ENCODE results near the gene FKBP14. TPM values are rescaled to one million over a fixed set of nuclear protein-coding genes. Genes with fewer than 3 reads are reported as not detected.
A peak's percentile ranks its signal among the peaks of the same experiment; 100 is the strongest.
"Not testable (repeated sequence)": the region's sequence is repeated elsewhere in the genome, so short reads cannot be mapped to it uniquely, and the experiment has no call there.

FKBP14 gene
- 22.6 TPM for total RNA-seq

- peak; percentile 98 for DNase-seq (ENCODE audit: low spot score)
These were observed at the start of gene FKBP14 for GRCh38 chr7:30026229-30027064. Gene FKBP14, minus strand, starts transcription at chr7:30026702. Its CDS starts 194 bp downstream, at chr7:30026508.

GRCh38 chr7:30074422-30075030 lies 48.0 kb upstream of the FKBP14 start:
- no peak for DNase-seq (ENCODE audit: low spot score)

DNA sequence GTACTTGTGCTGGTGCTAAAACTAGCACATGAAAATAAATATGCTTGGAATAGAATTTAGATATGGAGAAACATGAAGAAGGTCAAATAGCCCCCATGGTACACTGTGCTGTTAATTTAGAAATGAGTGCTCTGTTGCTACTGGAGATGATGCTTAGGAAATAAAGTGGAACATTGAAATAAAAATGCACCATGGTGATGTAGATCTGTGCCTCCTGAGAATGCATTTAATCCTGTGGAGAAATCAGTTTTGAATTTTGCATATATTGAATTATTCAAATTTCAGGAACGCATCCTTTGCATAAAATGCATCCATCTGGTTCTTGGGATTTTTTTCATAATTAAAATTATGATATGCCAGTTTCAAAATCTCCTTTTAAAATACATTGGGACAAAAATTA lies 46.2 kb upstream of the FKBP14 start:
- DNase-seq (ENCODE audit: low spot score): no peak

DNA sequence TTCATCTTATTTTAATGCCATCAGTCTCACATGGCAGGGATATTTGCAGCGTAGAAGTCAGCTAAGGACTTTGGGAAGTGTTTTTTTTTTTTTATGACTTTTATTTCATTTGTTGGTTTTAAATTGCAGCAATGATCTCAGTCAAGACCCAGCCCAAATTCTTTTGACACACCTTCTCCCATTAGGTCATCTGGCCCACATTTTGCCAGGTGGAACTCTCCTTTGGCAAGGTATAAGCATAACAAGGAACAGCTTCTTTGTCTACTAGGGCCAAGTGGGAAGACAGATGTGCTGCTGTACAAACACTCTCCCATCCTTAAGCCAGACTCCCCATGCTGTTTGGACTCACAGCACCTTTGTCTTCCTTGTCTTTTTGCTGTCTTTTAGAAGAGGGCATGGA lies 43.5 kb upstream of the FKBP14 start:
- DNase-seq (ENCODE audit: low spot score): no peak

DNA sequence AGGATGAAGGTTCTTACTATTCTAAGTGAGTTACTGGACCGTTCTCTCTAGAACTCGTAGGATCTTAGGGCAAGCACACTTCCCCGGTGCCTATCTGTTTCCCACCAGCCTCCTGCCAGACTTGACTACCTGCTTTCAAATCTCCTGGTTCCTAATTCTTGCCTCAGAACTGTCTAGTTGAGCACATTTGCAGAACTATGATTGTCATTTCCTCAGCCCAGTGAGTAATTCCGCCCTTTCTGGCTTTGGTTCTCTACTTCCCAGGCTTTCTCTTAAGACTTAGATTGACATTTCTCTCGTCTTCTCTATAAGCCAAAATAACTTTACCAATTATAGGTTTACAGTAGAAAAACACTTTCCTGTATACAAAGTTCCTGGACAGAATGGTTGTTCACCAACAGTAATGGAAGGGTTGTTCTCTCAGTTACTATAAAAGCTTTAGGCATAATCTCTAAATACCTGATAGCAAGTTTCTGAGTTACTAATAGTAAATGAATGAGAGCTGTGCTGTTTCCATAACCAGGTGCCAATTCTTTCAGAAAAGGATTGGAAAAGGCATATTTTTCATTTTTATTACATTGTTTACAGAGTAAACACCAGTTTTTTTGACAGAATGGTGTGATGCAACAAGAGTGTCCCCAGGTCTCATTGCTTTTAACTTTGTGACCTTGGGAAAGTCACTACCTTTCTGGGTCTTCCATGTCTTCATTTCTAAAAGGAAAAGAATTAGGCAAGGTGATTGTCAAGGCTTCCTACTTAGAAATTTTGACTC lies 42.8 kb upstream of the FKBP14 start:
- no peak for DNase-seq (ENCODE audit: low spot score)

GRCh38 chr7:30068117-30068516 lies 41.6 kb upstream of the FKBP14 start:
- no peak for DNase-seq (ENCODE audit: low spot score)

DNA sequence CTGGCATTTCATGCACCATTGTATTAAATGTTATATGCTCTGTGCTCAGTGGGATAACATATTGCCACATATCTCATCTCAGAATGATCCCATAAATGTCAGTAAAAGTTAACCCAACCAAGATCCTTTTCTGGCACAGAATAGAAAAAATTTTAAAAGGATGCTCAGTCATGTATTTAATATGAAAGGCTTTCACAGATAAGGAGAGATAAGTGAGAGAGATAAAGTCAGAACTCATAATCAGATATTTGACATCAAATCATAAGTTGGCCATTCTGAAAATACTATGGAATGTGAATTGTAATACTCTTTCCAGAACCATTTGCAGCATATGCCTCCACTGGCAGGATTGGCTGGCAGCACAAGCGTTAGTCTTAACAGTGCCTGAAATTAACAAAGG lies 40.2 kb upstream of the FKBP14 start:
- no peak for DNase-seq (ENCODE audit: low spot score)

GRCh38 chr7:30065746-30066145 lies 39.2 kb upstream of the FKBP14 start:
- DNase-seq (ENCODE audit: low spot score): no peak

- DNase-seq (ENCODE audit: low spot score): no peak
These were observed 36.1 kb upstream of the FKBP14 start for GRCh38 chr7:30062587-30062986.

- not testable (repeated sequence) for DNase-seq (ENCODE audit: low spot score)
These were observed 35.3 kb upstream of the FKBP14 start for GRCh38 chr7:30061786-30062185.

DNA sequence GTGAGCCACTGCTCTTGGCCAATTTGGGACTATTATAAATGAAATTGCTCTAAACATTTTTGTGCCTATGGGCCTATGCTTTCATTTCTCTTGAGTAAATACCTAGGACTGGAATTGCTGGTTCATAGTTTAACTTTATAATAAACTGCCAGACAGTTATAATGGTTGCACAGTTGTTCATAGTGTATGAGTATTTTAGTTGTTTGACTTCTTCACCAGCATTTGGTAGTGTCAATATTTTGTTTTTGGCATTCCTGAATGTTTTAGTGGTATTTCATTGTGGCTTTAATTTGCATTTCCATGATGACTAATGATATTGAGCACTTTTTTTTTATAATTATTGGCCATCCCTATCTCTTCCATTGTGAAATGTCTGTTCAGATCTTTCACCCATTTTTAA lies 31.2 kb upstream of the FKBP14 start:
- no peak for DNase-seq (ENCODE audit: low spot score)

DNA sequence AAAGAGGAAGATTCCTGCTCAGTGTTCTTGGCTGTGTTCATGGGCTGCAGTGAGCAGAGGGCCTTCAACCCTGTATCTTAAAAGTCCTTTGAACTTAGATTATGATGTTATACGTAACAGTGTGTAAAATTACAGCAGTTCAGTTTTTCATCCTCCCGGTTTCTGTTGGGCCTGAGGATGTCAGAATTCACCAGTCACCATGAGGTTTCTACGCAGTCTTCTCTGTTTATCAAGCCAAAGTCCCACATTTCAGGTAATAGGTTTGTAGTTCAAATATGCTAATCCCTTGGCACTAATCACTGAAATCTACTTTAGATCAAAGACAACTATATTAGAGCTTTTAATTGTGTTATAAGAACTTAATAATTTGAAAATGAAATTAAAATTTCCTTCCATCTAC lies 26.6 kb upstream of the FKBP14 start:
- DNase-seq (ENCODE audit: low spot score): no peak

DNA sequence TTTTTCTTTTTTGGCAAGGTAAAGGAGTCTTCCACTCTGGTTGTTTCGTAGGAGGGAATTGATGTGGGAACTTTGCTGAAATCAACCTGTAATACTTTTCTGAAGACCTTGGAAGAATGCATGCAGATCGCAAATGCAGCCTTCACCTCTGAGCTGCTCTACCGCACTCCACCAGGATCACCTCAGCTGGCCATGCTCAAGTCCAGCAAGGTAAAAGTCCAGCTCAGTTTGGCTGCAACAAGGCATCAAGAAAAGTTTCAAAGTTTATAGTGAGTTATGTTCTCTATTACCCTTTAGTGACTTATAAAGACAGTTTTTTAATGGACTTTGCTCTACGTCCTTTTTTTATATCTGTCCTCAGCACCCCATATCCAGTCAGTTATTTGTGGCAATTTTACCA lies 22.7 kb upstream of the FKBP14 start:
- no peak for DNase-seq (ENCODE audit: low spot score)

DNA sequence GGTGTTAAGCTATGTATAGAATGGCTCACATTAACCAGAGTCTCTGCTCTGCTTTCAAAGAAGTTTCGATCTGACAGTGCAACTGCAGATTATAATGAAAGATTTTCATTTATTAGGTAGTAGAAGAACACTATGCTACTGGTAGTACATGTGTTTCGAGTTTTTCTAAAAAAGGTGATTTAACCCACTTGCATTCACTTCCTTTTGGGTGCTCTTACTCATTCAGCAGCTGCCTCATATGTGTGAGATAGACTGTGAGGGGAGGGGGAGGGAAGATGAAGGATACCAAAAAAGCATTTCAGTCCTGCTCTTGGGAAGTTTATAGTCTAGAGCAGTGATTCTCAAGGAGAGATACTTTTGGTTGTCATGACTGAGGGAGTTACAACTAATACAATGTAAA lies 22.1 kb upstream of the FKBP14 start:
- DNase-seq (ENCODE audit: low spot score): no peak

DNA sequence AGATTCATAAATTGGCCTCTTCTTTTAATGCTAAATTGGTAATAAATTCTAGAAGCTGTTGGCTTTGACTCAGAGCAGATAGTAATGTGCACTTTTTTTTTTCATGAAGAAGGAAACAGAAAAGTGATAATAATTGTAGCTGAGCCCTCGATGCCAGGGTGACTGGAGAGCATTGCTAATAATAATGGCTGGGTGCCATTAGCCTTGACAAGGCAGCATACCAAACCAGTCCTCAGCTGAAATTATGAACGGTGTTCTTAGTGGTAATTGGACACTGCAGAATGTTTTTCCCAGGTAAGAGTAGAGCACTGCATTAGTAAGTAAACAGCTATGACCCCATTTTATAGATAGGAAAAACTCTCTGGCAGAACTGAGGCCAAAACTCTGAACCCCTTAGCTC lies 20.6 kb upstream of the FKBP14 start:
- DNase-seq (ENCODE audit: low spot score): no peak

- no peak for DNase-seq (ENCODE audit: low spot score)
These were observed 19.7 kb upstream of the FKBP14 start for GRCh38 chr7:30046127-30046770.

DNA sequence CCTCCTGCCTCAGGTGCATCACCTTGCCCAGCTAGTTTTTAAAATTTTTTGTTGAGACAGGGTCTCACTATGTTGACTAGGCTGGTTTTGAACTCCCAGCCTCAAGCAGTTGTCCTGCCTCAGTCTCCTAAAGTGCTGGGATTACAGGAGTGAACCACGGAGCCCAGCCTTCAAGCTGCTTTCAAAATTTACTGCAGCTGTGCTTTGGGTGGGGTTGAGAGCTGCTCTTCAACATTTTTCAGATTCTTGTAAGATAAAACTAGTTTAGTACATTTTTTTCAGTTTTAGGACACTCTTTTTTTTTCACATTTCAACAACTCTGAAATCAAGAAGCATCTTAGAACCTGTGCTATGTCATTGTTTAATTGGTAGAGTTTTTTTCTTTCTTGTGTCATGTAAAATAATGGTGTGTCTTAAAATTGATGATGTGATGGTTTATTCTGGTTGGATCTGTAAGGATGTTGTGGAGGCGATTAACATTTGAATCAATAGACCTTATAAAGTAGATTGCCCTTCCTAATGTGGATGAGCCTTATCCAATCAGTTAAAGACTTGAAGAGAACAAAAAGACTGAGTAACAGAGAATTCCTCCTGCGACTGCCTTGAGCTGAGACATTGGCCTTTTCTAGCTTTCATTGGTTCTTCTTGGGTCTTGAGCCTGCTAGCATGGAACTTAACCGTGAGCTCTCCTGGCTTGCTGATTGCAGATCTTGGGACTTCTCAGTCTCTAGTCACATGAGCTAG lies 15.2 kb upstream of the FKBP14 start:
- DNase-seq (ENCODE audit: low spot score): no peak

- DNase-seq (ENCODE audit: low spot score): no peak
These were observed 14.4 kb upstream of the FKBP14 start for GRCh38 chr7:30040938-30041337.

DNA sequence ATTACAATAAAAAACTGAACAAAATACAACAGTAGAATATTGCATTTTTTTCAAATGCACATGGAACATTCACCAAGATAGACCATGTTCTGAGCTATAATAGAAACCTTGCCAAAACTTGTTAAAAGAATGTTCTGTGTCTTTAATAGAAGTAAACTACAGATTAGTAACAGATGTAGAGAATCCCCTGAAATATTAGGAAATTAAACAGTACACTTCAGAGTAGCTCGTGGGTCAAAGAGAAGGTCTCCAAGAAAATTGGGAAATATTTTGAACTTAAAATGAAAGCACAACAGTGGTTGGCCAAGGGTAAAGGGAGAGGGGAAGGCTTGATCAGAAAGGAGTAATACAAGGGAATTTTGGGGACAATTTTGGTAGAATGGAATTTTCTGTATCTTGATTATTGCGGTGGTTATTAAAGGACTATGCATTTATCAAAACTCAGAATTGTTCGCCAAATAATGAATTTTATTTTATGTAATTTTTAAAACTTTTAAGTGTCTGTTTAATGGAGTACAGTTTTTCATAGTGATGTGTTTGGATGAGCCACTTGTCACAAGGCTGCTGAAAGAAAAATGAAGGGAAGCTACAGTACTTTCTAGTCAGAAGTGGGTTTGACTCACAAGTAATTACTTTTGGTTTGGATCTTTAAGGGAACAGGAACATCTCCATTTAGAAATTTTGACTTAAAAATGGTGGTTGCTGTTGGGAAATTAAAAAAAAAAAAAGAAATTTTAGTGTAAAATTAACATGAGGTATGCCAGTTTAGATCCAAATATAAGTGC lies 11.9 kb upstream of the FKBP14 start:
- no peak for DNase-seq (ENCODE audit: low spot score)

- DNase-seq (ENCODE audit: low spot score): no peak
These were observed 9.7 kb upstream of the FKBP14 start for GRCh38 chr7:30036220-30036619.

GRCh38 chr7:30034501-30034900 lies 8.0 kb upstream of the FKBP14 start:
- DNase-seq (ENCODE audit: low spot score): no peak
